ENCODE data around the gene GCK.
A peak's percentile ranks its signal among the peaks of the same experiment; 100 is the strongest.
"Not testable (repeated sequence)": the region's sequence is repeated elsewhere in the genome, so short reads cannot be mapped to it uniquely, and the experiment has no call there.

GCK gene

DNA sequence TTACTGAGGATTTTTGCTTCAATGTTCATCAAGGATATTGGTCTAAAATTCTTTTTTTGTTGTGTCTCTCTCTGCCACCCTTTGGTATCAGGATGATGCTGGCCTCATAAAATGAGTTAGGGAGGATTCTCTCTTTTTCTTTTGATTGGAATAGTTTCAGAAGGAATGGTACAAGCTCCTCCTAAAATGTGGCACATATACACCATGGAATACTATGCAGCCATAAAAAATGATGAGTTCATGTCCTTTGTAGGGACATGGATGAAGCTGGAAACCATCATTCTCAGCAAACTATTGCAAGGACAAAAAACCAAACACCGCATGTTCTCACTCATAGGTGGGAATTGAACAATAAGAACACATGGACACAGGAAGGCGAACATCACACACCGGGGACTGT lies 10.9 kb upstream of the GCK start:
- not testable (repeated sequence) for H3K27ac Mint-ChIP-seq, H3K9me3 Mint-ChIP-seq, H3K27me3 Mint-ChIP-seq
- peaks cover 16% of the 10 kb centered on the region for H3K36me3 Mint-ChIP-seq (ENCODE audit: low read depth)
- peak overlapping the region; percentile 72 for H3K4me3 Mint-ChIP-seq
- peaks cover 33% of the 10 kb centered on the region for H3K4me1 Mint-ChIP-seq (ENCODE audit: low read depth)

DNA sequence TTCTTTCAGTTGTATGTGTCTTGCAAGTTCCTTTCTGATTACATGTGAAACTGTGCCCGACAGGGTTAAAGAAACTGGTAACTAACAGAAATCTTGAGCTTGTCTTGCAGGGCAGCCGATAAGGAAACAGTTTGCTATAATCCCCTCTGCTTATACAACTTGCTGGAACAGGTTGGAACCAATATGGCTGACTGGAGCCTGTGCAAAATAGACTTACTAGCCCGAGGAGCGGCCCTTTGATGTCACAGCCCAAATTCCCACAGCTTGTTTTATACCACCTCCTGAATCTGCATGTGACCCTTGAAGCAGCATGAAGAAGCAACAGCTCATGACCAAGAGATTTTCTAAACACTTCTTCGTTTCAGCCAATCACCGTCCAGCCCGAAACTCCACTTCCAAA lies 8.2 kb upstream of the GCK start:
- H3K27ac Mint-ChIP-seq: no peak overlapping the region
- H3K9me3 Mint-ChIP-seq: no peaks in the 10 kb centered on the region
- peaks cover 2% of the 10 kb centered on the region for H3K36me3 Mint-ChIP-seq (ENCODE audit: low read depth)
- peaks cover 5% of the 10 kb centered on the region for H3K27me3 Mint-ChIP-seq
- peaks cover 27% of the 10 kb centered on the region for H3K4me1 Mint-ChIP-seq (ENCODE audit: low read depth)
- H3K4me3 Mint-ChIP-seq: no peak overlapping the region

DNA sequence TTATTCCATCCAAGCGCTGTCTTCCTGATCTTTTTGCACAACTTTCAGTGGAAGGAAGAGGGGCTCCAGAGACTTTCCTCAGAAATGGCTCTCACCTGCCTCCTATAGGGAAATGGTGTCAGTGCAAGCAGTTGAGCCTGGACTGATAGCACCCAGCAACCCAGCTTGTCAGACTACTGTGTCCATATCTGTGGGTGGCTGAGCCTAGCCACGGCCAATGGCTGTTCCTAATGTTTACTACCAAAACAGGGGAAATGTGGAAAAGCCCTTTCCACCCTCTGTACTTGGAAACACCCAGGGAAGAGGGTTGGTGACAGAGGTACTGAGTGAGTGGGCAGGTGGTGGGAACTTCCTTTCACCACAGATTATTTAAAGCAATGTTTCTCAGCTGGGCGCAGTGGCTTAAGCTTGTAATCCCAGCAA lies 7.2 kb upstream of the GCK start:
- no peaks in the 10 kb centered on the region for H3K9me3 Mint-ChIP-seq
- no peak overlapping the region for H3K27ac Mint-ChIP-seq
- peaks cover 17% of the 10 kb centered on the region for H3K4me1 Mint-ChIP-seq (ENCODE audit: low read depth)
- H3K4me3 Mint-ChIP-seq: no peak overlapping the region
- peaks cover 5% of the 10 kb centered on the region for H3K27me3 Mint-ChIP-seq
- no peaks in the 10 kb centered on the region for H3K36me3 Mint-ChIP-seq (ENCODE audit: low read depth)

DNA sequence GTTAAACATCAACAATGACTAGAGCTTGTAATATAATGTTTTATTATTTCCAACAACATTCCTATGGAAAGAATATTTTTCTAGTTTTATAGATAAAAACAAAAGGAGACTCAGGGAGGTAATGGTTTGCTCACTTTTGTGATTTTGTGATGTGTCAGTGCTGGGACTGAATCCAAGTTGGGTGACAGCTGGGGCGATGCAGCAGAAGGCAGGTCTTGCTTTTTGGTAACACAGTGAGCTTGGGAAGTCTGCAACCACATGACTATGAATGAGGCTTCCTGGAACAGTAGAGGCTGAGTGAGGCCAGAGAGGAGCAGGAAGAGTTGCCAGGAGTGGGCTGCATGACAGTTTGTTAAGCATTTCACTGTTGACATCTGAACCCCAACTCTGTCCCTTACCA lies 6.7 kb upstream of the GCK start:
- H3K4me3 Mint-ChIP-seq: no peak overlapping the region

DNA sequence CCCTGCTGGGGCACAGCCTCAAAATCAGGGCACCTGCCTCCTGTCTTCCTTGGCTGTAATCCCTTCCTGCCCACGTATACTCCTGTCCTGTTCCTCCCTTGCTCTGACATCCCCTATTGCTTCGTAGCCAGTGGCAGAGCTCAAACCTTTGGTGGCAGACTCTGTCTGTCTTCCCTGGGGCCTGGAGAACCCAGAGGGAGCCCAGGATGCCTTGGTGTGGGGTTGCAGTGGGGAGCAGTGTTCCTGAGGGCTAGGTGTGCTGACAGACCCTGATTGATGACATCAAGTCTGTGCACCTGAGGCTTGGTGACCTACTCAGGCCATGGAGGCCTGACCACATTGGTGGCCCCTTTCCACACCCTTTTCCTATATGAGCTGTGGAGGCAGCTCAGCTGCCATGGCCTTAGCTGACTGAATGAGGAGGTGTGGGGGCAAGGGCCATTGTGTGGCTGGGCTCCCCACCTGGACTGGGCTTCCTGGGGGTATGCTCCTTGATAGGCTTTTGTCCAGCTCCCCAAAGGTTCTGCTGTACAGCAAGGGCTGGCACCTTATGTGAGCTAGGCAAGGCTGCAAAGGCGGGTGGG lies 5.4 kb upstream of the GCK start:
- no peak overlapping the region for H3K4me3 Mint-ChIP-seq
- H3K27me3 Mint-ChIP-seq: peaks cover 5% of the 10 kb centered on the region
- H3K27ac Mint-ChIP-seq: no peak overlapping the region
- no peaks in the 10 kb centered on the region for H3K36me3 Mint-ChIP-seq (ENCODE audit: low read depth)
- H3K9me3 Mint-ChIP-seq: no peaks in the 10 kb centered on the region
- peaks cover 12% of the 10 kb centered on the region for H3K4me1 Mint-ChIP-seq (ENCODE audit: low read depth)

More for the DNA sequence above, 6.7 kb upstream of the GCK start:
- no peaks in the 10 kb centered on the region for H3K9me3 Mint-ChIP-seq
- no peak overlapping the region for H3K27ac Mint-ChIP-seq
- H3K27me3 Mint-ChIP-seq: peaks cover 5% of the 10 kb centered on the region
- H3K4me1 Mint-ChIP-seq (ENCODE audit: low read depth): peaks cover 15% of the 10 kb centered on the region
- H3K36me3 Mint-ChIP-seq (ENCODE audit: low read depth): no peaks in the 10 kb centered on the region

DNA sequence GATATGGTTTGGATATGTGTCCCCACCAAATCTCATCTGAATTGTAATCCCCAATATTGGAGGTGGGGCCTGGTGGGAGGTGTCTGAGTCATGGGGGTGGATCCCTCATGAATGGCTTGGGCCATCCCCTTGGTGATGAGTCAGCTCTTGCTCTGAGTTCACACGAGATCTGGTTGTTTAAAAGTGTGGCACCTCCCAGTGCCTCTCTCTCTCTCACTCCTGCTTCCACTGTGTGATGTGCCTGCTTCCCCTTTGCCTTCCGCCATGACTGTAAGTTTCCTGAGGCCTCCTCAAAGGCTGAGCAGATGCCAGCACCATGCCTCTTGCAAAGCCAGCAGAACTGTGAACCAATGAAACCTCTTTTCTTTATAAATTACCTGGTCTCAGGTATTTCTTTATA lies 4.8 kb upstream of the GCK start:
- Mint-ChIP-seq H3K36me3 (ENCODE audit: low read depth) (no peaks in the 10 kb centered on the region), H3K4me3 (no peak overlapping the region), H3K27me3 (peaks cover 5% of the 10 kb centered on the region), H3K9me3 (no peaks in the 10 kb centered on the region), H3K4me1 (ENCODE audit: low read depth) (peaks cover 12% of the 10 kb centered on the region), H3K27ac (no peak overlapping the region)

DNA sequence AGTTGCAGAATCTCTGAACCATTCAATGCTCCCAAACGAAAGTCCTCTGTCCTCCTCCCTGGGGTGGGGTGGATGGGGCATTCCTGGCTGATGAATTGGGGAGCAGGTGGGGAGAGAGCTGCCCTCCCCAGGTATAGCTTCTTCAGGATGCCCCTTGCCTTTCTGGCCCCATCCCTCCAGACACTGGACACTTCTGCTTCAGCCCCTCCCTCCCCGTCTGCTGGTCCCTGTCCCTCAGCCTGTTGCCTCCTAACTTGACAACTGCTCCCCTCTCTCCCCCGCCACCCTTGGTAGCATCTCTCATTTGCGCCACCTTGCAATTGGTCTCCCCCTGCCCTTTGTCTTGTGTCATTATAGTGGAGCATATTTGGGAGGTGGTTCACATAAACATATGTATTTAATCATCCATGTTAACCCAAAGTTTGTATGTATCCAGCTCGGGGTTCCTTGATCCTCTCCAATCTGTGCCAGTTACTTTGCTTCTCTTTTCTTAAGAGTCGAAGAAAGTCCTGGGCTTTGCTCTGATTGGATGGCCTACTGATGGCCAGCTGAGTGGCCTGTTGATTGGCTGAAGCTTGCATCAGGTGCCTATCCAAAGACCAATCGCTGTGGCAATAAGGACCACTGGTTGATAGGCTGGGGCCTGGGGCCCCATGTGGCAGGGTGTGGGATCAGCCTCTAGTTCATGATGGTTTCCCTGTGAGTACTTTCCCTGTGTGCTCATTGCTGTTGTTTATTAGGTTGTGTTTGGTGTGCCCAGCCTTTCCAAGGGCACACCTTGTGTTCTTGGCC lies 4.0 kb upstream of the GCK start:
- Mint-ChIP-seq H3K4me3 (no peak overlapping the region), H3K4me1 (ENCODE audit: low read depth) (peaks cover 12% of the 10 kb centered on the region), H3K27me3 (peaks cover 5% of the 10 kb centered on the region), H3K9me3 (no peaks in the 10 kb centered on the region), H3K27ac (no peak overlapping the region), H3K36me3 (ENCODE audit: low read depth) (no peaks in the 10 kb centered on the region)

DNA sequence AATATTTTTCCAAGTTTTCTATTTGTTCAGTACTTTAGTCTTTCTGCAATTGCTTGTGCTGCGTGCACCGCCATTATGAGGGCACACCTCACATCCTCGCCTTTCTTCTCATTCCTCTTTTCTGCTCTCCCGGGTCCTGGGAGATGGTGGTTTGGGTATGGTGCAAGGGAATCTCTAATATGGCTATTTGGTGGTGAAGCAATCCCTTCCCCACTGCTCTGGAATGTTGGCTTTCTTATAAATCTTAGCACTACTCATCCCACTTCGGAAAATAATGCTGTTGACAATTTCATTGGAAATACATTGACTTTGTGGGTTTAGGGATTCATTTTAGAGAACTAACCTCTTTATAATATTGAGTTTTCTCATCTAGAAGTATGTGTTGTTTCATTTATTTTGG lies 1.9 kb upstream of the GCK start:
- no peaks in the 10 kb centered on the region for H3K36me3 Mint-ChIP-seq (ENCODE audit: low read depth)
- H3K4me1 Mint-ChIP-seq (ENCODE audit: low read depth): peaks cover 7% of the 10 kb centered on the region
- H3K27me3 Mint-ChIP-seq: no peaks in the 10 kb centered on the region
- no peaks in the 10 kb centered on the region for H3K9me3 Mint-ChIP-seq
- H3K27ac Mint-ChIP-seq: no peak overlapping the region
- H3K4me3 Mint-ChIP-seq: no peak overlapping the region

DNA sequence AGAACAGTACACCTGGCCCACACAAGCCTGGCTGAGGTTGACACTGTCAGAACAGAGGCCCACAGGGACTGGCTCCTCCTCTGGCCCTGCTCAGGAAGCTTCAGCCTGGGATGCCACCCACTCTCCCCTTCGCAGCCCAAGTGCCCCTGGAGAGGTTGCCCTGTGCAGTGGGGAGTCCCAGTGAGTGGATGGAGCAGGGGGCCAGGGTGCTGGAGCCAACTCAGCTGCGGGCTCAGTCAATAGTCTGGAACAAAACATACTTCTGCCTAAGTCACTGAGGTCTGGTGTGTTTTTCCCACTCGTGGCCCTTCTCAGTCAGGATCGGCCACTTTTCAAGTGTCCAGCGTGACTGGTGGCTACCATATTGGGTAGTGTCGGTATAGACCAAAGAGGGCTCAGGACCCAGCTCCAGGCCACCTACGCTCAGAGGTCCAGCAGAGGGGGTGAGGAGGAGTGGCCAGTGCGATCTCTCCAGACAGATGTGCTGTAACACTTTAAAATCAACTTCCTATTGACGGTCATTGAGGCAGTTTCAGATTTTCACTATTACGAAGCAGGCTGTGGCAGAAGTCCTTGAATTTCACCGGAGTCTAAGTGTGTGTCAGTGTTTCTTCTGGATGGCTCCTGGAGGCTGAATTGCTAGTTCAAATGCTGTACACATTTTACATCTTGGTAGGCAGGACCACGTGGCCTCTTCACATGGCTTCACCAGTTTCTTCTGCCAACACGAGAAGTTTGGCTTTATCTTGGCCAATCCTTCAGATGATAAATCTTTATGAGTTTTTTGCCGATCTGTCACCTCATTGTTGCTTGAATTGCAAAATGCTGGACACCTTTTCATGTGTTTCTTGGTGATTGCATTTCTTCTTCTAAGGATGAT lies 994 bp upstream of the GCK start:
- Mint-ChIP-seq H3K36me3 (ENCODE audit: low read depth) (no peaks in the 10 kb centered on the region), H3K4me1 (ENCODE audit: low read depth) (peaks cover 7% of the 10 kb centered on the region)

DNA sequence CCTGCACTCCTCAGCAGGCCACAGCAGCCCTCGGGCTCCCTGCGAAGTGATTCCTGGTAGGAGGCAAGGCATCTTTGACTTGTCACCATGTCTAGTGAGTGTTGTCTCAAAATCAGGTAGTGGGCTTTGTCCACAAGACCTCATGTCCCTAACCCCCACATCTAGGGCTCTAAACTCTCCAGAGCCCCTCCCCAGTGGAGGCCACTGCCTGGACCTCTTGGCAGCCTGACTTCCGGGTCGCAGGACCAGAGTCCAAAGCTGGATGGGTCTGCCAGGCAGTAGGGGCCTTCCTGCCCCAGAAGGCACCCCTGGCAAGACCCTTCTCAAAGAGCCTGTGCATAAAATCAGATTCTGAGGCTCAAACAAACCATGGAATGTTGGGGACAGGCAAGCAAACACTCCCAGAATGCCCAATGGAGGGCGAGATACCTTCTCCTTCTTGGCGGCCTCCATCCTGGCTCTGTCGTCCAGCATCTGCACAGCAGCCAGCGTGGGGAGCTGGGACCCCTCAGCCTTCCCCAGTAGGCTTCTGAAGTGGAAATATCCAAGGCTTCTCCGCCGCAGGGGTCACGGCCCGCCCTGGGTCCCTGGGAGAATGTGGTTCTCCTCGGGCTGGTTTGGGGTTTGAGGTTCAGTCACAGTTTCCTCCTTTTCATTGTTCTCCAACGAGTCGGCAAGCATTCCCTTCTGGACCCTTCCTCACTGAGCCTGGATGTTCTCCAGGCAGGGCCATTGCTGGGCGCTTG lies 586 bp downstream of the GCK start:
- Mint-ChIP-seq H3K9me3 (no peaks in the 10 kb centered on the region), H3K27ac (no peak overlapping the region), H3K36me3 (ENCODE audit: low read depth) (no peaks in the 10 kb centered on the region), H3K4me1 (ENCODE audit: low read depth) (no peaks in the 10 kb centered on the region), H3K4me3 (no peak overlapping the region), H3K27me3 (no peaks in the 10 kb centered on the region)

More for the DNA sequence above, 994 bp upstream of the GCK start:
- H3K27ac Mint-ChIP-seq: no peak overlapping the region
- H3K9me3 Mint-ChIP-seq: no peaks in the 10 kb centered on the region
- no peak overlapping the region for H3K4me3 Mint-ChIP-seq
- H3K27me3 Mint-ChIP-seq: no peaks in the 10 kb centered on the region

DNA sequence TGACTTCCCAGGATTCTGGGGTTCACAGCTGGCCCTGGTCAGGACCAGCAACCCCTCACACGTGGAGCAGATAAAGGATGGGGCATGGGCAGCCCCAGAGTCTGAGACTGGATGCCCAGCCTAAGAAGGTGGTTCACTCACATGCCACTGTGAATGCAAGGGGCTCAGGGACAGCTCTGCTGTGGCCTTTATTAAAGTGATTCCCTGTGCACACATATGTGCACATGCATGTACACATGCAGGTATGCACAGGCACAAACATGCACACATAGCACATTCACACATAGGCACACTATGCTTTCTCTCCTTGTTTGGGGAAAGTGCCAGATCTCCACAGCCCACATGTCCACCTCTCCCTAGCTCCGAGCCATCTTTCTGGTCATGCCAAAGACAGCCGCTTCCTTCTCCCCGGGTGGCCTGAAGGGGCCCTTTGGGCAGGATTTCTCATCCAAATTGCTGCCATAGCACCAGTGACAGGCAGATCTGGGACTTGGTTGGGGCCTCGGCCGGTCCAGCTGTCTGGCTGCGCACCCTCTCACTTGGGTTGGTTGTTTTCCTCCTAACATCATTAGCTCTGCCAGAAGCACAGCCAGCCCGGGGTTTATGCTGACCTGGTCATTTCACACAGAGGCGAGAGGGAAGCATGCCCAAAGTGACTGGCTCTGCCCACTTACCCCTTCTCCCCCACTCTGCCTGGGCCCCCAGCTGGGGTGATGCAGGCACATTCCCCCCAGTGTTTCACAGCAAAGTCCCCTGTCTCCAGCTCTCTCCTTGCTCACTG lies 1.4 kb downstream of the GCK start:
- Mint-ChIP-seq H3K4me3 (no peak overlapping the region), H3K27ac (no peak overlapping the region)

DNA sequence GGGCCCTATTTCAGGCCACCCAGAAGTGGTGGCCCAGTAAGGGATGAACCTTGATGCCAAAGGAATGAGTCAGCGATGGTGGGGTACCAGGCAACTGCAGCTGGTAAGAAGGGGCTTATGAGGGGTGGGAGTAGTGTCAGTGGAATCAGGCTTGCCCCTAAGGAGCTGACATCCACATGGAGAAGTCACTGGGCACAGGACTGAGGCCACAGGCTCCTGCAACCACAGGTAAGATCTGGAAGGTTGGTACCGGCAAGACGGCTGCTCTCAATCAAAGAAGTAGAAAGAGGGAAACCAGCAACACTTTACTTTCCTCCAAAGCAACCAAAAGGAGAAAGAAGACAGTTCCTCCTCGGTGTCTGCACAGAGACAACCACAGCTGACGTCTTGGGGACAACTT lies 2.5 kb downstream of the GCK start:
- Mint-ChIP-seq H3K4me1 (ENCODE audit: low read depth) (no peaks in the 10 kb centered on the region), H3K36me3 (ENCODE audit: low read depth) (no peaks in the 10 kb centered on the region), H3K27ac (no peak overlapping the region), H3K9me3 (peaks cover 8% of the 10 kb centered on the region), H3K4me3 (no peak overlapping the region), H3K27me3 (no peaks in the 10 kb centered on the region)

More for the DNA sequence above, 1.4 kb downstream of the GCK start:
- no peaks in the 10 kb centered on the region for H3K4me1 Mint-ChIP-seq (ENCODE audit: low read depth)
- no peaks in the 10 kb centered on the region for H3K36me3 Mint-ChIP-seq (ENCODE audit: low read depth)
- peaks cover 3% of the 10 kb centered on the region for H3K9me3 Mint-ChIP-seq
- no peaks in the 10 kb centered on the region for H3K27me3 Mint-ChIP-seq

DNA sequence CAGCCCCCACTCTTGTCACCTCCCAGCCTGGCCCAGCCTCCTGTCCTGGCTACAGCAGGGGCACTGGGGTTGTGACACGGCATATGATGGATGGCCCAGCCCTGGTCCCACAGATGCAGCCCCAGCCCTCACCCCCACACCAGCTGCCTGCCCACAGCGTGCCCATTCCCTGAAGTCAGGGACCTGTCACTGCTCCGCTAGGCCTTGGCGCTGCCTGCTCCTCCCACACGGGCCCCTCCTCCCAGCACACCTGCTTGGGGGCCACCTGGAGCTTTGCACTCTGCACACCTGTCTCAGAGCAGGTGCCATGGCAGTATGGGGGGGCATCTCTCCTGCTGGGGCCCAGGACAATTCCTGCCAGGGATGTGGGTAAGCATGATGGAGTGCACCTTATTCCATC lies 3.5 kb downstream of the GCK start:
- Mint-ChIP-seq H3K9me3 (peaks cover 8% of the 10 kb centered on the region), H3K36me3 (ENCODE audit: low read depth) (no peaks in the 10 kb centered on the region), H3K4me1 (ENCODE audit: low read depth) (no peaks in the 10 kb centered on the region), H3K27me3 (no peaks in the 10 kb centered on the region), H3K27ac (no peak overlapping the region), H3K4me3 (no peak overlapping the region)

DNA sequence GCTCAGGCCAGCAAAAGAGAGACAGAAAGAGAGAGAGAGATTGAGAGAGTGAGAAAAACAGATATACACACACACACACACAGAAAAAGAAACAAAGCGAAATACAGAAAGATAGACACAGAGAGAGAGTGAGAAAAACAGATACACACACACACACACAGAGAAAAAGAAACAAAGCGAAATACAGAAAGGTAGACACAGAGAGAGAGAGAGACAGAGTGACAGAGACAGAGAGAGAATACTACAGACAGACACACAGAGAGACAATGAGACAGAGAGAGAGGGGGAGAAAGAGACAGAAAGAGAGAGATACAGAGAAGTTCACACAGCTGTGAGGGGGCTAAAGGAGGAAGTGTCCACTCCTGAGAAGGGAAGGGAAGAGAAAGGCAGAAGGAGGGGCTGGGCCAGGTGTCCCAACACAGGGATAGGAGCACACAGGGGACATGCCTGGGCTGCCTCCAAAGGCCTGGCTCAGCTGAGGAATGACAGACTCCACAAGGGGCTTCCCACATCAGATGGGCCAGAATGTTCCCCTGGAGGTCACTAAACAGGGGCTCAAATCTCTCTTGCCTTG lies 4.3 kb downstream of the GCK start:
- no peak overlapping the region for H3K27ac Mint-ChIP-seq
- peaks cover 8% of the 10 kb centered on the region for H3K9me3 Mint-ChIP-seq
- H3K27me3 Mint-ChIP-seq: no peaks in the 10 kb centered on the region
- no peaks in the 10 kb centered on the region for H3K4me1 Mint-ChIP-seq (ENCODE audit: low read depth)
- no peaks in the 10 kb centered on the region for H3K36me3 Mint-ChIP-seq (ENCODE audit: low read depth)
- H3K4me3 Mint-ChIP-seq: no peak overlapping the region

All from stimulated activated naive CD8-positive, alpha-beta T cell treated with anti-CD3 and anti-CD28 coated beads, Interleukin-15, Interleukin-2, amounts not matched to agents 100 ng/mL and 50 ng/mL, for 24 hours (primary cell).